GM19468 (cell line): ENCODE data around the gene VEZF1.

ENCODE experiments used
- ATAC-seq: cut with Tn5 transposase; IDR thresholded peaks from one replicate; pipeline ENCODE4 v1.9.1; 2021; ENCODE audit warnings: mild to moderate bottlenecking, moderate library complexity, moderate number of reproducible peaks; ENCODE audit not compliant: unreplicated experiment; ENCODE audit errors: extremely low read depth

The VEZF1 gene

DNA sequence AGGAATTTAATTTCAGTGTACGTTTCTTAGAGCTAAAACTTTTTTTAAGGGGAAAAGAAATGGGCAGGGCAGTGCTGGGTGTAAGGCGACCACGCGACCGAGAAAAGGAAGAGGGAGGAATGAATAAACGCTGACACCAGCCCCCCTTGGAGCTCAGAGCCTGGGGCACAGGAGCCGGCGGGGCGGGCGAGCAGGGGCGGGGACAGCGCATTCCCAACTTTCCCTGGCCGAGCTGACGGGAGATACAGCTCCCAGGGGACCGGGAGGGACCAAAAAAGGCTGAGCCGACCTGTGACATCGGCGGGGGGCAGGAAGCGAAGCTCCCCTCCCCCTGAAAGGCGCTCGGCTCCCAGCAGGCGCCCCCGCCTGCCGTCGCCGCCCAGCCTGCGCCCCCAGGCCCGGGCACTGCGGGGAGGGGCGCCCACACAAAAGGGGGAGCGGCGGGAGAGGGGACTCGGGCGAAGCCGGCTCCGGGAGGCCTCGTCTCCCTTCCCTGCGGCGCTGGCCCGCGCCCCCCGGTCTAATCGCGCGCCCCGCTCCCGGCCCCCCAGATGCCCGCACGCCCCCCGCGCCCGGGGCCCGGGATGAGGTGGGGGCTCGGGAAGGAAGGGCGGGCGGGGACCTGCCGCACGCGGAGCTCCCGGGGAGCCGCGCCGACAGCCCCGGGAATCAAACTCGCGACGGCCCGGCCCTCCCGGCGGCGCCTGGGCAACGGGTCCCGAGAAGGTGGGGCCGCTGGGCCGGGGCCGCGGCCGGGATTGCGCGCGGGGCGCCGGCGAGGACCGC is 33.5 kb downstream of the VEZF1 start:
- ATAC-seq: no peak

DNA sequence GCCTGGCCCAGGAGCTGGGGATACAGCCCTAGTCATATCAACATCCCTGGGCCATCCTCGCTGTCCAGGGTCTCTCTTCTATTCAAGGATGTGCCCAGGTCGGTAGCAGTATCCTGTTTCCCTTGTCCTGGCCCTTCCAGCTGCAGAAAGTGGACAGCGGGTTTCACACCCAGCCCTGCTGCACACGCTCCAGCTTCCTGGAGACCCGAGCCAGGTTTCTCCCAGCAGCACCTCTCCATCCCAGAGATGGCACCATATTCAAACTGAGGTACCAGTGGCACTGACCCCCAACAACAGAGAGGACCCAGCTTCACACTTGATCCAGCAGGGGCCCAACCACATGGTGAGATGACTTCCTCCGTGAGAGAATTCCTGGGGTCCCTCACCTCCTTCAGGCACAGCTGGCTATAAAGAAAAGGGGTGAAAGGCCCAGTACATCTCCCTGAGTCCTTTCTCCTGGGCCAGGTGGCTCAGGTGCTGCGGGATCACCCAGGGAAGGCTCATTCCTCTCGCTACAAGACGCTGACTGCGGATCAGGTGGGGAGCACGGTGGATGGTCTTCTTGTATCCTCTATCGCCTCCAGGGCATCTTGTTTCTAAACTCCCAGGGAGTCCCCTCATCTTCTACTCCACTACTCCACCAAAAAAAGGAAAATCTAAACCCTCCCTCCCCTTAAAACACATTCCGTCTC is 34.2 kb downstream of the VEZF1 start:
- ATAC-seq: no peak

DNA sequence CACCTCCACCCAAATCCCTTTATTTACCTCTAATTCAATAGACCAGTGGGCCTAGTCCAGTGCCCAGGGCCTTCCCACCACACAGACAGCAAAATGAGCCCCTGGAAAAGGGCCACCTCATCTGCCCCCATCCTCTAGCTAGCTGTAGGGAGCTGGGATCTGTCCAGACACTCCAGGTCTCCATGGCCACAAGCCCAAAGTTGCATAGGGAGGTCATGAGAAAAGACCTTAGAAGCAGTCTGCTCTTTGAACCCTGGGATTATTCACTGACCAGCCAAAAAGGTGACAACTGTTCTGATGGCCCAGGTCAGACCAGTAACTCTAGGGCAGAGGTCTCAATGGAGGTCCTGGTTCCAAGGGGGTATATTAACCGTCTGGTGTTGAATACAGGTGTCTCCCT is 34.8 kb downstream of the VEZF1 start:
- ATAC-seq: no peak

DNA sequence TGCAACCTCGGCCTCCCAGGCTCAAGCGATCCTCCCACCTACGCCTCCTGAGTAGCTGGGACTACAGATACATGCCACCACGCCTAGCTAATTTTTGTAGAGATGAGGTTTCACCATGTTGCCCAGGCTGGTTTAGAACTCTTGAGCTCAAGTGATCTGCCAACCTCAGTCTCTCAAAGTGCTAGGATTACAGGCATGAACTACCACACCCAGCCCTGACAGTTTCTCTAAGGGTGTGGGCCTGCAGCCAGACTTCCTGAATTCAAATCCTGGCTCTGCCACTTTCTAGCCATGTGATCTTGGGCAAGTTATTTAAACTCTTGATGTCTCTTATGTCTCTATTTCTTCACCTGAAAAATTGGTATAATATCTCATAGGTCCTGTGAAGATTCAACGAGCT is 38.4 kb downstream of the VEZF1 start:
- no peak for ATAC-seq

DNA sequence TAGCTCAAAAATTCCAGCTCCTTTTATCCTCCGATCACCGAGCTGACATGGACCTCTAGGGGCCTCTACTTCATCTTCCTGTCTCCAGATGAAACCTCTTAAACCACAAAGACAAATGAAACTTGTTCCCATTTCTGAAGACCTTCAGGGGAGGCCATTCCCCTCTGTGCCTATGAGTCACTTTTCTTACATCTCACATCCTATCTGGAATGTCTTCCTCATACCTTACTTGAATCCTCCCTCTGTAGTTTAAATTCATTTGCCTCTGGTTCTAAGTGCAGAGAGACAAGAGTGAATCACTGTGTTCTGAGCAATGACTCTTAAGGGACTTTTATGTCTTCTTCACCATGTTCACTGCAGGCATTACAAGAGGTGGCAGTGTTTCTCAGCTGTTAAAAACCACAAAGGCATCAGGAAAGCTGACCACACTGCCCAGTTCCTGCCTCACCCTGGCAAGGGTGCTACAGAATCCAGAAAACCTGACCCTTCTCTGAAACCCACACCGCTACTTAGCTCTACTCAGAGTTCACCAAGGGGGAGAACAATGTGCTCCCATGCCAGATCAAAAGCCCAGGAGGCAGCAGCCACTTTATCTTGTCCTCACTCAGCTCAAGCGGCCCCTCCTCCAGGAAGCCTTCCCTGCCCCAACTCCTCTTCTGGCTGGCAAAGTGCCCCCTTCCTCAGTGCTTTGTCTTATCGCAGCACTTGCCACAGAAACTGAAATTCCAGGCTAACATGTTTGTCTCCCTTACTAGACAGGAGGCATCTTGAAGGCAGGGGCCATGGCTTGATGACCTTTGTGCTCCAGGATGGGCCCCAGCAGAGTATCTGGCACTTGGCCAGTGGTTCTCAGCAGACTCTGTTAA is 39.3 kb downstream of the VEZF1 start:
- ATAC-seq: no peak

DNA sequence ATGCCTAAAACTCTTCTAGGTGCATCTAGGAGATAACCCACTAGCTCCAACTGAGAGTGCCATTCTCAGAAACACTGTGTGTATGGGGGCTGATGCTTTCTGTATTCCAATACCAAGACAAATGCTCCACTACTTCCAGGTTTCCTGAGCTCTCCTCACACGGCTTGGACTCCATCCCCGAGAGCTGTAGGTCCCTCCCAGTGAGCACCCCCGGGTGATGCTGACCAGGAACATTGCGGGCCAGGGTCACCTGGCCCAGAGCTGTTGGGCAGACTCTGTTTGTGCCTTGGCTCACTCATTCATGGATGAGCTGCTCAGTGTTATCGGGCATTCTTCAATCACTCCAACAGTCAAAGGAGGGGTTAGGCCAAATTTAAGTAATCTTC is 39.9 kb downstream of the VEZF1 start:
- no peak for ATAC-seq

DNA sequence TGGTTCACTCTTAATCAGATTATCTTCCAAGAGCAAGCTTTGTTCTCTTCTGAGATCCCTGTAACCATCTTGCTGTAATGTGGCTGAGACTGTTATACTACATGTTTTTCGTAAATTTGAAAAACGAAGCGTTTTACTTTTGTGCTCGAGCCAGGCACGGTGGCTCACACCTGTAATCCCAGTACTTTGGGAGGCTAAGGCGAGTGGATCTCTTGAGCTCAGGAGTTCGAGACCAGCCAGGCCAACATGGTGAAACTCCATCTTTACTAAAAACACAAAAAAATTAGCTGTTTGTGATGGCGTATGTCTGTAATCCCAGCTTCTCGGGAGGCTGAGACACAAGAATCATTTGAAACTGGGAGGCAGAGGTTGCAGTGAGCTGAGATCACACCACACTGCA is 40.7 kb downstream of the VEZF1 start:
- no peak for ATAC-seq

DNA sequence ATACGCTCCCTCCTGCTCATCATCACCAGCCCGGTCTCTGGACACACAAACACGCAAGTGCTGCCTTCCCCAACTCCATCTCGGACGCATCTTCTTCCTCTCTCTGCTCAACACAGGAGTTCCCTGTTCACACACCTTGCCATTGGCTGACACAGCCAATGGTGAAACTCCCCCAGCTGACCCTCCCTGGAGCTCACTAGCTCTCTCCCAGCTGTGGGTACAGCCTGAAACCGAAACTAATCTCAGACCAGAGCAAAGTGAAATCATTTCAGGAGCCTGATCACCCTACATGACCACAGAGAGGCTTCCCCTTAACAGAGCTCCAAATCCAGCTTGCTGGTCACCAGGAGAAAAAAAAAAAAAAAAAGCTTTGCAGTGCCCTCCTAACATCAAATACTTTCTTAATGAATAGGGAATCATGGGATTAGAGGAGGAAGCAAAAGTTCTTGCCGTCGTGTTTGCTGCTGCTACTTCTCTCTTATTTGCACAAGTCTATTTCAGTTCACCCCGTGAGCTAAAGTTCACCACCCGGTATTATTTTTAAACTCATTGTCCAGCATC is 41.2 kb downstream of the VEZF1 start:
- ATAC-seq: peak; percentile 93

DNA sequence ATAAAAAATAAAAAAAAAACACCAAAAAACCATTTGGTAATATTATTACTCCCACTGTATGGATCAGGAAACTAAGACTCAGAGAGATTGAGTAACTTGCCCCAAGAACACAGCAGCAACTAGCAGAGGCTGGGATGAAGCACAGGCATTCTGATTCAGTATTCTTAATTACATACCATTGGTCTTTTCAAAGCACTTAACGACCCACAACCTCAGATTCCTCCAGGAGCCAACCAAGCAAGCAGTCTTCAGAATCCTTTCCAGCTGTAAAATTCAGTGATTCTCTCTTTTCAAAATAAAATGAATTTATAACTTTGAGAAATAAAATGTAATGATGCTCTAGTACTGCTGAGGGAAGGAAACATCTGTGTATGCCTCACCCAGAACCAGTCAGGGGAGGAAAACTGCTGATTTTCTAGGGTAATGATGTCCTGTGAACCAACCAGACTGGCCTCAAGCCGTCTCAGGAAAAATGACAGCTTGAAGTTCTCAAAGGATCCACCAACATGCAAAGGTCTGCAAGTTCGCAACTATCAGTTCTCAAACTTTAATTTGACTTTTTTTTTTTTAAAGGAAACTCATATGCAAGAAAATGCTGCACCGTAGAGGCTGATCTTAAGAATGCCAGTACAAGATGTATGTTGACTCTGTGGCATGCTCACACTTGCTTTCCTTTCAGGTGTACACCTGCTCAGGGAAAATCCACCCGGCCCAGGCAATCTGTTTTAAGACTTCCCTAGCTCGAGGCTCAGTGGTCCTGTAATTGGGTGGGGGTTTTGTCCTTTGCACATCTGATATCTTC is 41.9 kb downstream of the VEZF1 start:
- no peak for ATAC-seq

DNA sequence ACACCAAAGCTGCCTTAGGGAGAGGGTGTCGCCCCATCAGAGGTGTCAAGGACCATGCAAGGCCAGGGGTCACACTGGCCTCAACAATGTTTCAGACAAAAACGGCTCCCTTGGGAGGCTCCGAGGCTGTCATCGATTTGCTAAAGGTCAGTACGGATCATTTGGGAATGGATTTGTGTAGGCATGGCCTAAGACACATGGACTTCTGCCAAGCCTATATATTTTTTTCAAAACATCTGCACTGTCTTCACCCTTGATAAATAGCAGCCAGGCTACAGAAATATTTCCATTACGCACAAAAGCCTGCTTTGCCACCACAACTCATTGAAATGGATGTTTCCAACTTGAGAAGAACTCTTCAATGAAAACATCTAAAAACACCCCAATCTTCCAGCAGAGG is 43.1 kb downstream of the VEZF1 start:
- no peak for ATAC-seq

DNA sequence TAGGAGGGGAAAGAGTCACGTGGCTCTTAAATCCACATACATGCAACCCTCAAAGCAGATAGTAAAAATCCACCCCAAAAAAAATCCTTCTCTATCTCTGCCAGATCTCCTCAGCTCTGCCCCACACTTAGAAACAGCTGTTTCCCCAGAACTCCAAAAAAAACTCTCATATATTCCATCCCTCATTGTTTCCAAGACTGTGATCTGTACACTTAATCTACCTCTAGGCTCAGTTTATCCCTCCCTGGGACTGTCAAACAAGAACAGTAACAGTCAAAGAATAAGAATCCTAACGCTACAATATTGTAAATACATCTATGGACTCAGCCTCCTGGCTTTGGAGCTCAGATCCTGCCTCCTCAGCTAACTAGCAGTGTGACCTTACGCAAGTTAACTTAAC is 44.4 kb downstream of the VEZF1 start:
- no peak for ATAC-seq

DNA sequence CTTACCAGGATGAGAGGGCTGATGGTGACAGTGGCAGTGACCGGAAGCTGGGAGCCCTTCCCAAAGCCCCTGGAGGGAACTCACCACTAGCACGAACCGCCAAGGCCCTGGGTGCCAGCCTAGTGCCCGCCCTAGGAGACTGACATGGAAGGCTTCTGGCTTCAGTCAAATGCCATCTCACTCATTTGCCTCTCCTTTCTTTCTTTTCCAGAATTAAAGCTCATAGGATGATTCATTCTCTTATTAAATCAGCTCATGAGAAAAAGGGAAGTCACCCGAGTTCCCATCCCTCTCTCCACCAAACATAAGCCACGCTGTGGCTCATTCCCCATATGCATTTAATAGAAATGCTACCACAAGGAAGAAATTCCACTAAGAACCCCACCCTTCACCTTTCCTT is 44.9 kb downstream of the VEZF1 start:
- ATAC-seq: no peak

DNA sequence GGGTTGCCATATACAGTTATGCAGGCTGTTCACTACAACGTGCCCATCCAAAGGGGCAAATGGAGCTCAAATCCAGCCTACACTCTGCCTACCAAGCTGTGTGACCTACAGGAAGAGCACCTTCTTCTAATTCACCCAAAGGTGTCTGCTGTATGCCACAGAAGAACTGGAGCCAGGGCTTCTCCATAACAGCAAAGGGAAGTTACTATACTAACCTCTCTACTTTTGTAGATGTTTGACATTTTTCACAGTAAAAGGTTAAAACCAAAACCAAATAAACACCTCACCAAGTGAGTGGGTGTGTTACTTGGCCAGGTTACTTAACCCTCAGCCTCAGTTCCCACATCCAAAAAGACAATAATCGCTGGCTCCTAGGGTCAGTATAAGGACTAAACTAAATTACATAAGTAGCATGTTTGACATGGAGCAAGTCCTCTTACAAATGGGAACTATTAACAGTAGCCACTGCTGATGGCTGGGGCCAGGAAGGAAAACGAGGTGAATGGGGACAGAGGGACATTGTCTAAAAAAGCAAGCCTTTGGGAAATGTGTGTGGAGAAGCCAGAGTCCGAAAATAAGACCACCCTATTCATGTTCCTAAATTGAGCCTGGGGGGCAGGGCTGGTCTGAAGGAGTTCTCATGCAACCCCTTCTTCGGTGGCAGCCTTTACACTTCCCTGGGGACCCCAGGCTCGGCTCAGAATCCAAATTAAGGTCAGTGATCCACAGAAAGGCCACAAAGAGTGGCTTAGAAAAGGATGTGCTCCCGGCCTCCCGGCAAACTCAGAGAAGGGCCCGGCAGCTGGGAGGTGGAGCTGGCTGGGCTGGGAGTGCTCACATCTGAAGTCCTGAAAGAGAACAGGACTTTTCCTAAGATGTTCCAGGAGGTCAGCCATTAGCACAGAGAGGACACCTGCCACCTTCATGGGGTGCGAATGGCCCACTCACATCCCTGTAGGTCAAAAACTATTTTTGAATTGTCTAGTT is 46.4 kb downstream of the VEZF1 start:
- ATAC-seq: no peak

DNA sequence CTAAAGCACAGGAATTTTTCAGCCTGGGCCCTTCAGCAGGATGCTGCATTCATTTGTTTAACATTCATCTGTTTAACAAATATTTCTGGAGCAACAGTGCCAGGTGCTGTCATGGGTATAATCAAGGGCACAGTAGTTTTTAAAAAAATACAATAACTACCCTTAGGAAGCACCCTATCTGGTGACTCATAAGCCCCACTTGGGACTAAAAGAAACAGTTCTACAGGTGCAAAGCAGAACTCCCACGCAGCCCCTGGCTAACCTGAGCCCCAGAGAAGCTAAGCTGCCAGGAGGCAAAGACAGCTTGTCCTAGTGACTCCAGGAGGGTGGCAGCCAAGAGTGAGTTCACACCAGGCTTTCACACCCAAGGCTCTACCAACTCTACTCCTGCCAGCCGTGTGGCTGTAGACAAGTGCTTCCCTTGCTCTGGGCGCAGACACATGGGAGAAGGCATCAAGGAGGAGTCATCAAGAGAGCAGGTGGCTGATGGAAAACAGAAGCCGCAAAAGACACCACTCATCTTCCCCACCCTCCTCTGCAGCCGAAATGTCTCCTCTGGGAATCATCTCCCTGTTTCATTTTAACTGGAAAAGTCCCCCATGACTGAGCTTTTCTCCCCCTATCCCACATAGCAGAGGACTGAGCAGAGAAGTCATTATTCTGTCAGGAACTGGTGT is 47.3 kb downstream of the VEZF1 start:
- no peak for ATAC-seq

DNA sequence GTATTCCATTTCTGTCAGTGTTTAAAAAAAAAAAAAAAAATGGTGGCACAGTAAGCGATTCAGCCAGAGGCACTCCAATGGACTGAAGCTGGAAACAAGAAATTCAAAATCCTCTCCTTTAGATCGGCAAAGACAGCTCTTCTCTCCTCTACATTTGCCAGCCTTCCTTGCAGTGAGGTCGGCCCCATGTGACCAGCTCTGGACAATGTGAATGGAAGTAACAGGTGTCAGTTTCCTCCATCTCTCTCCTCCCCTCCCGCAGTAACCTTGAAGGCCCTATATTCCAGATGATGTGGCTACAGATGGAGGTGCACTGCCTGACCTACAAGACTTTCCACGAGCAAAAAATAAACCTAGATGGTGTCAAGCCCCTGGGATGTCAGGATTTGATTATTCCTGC is 47.8 kb downstream of the VEZF1 start:
- ATAC-seq: no peak

DNA sequence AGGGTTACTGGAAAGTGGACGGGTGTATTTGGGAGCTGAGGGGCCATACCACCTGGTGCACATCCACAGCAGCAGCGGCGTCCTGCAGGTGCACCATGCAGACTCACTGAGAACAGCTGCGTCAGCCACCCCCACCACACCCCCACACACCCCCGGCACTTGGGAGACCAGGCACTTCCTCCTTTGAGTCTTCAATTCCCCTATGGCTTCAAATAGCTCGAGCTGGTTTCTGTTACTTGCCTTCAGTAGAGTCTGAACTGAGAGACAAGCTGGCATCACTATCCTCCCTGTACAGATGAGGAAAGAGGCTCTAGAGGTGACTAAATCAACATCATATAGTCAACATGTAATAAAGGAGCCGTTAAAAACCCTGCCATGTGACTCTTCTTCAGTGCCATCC is 48.3 kb downstream of the VEZF1 start:
- peak; percentile 55 for ATAC-seq

DNA sequence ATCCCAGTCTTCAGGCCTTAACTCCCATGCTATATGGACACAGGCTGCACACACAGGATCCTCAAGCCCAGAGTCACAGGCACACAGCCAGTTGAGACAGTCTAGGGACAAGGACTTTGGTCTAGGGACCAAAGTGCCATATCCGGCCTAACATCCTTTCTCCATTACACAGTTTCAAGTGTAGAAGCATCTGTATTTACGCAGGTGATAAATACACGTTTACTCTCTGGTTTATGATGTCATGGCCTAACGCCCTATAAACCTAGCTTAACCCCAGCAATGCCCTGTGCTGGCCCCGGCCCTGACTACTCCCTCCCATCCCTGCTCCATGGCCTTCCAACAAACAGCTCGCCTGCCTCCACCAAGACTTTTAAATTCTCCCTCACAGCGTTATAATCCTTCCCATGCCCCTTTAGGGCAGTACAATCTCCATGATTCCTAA is 50.0 kb downstream of the VEZF1 start:
- ATAC-seq: no peak

DNA sequence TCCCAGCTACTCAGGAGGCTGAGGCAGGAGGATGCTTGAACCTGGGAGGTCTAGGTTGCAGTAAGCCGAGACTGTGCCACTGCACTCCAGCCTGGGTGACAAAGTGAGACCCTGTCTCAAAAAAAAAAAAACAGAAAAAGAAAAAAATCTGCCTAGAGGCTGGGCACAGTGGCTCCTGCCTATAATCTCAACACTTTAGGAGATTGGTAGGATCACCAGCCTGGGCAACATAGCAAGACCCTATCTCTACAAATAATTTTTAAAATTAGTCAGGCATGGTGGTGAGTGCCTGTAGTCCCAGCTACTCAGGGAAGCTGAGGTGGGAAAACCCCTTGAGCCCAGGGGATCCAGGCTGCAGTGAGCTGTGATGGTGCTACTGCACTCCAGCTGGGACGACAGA is 50.6 kb downstream of the VEZF1 start:
- ATAC-seq: no peak
